PC-3 (cell line): ENCODE measurements around the gene CCKAR. TPM values are rescaled to one million over a fixed set of nuclear protein-coding genes. Genes with fewer than 3 reads are reported as not detected.

Source experiments
- ATAC-seq: fragments of 200-7000 bp; cut with Tn5 transposase; 2 replicates; pipeline ENCODE4 v1.9.1; 2020; ENCODE audit warnings: mild to moderate bottlenecking, moderate library complexity
- BruUV-seq: library from RNA; stranded (reverse); fragments of 400-500 nt; replicated peaks from 2 replicates; lab custom pipeline; 2021; lab: Mats Ljungman, UMichigan
- CTCF ChIA-PET: fragments of 300-600 bp; sonication (Branson Sonifier 250); formaldehyde crosslinking; loops from one replicate; lab custom pipeline; 2022; ENCODE audit warnings: antibody characterized with exemption; lab: Charles Lee
- POLR2A ChIA-PET: fragments of 300-600 bp; sonication (Branson Sonifier 250); formaldehyde crosslinking; loops from one replicate; lab custom pipeline; 2022; ENCODE audit warnings: antibody characterized with exemption; ENCODE audit not compliant: unreplicated experiment; lab: Charles Lee
- DNase-seq: peaks from one replicate; pipeline ENCODE4 v3.0.0-alpha.2; 2015
- H2AFZ ChIP-seq: fragments of 300-600 bp; sonication (generic); 2 replicates; pipeline ENCODE4 v1.6.0; 2016; ENCODE audit warnings: antibody characterized with exemption, low read length
- H3F3A ChIP-seq: fragments of 300-600 bp; sonication (generic); one replicate; pipeline ENCODE4 v1.6.0; 2017; ENCODE audit warnings: antibody characterized with exemption, low read length, control low read depth, mild to moderate bottlenecking; ENCODE audit not compliant: unreplicated experiment
- H3K27ac ChIP-seq: fragments of 300-600 bp; sonication (generic); 2 replicates; pipeline ENCODE4 v1.5.1; 2016; ENCODE audit warnings: mild to moderate bottlenecking, low read length
- H3K27me3 ChIP-seq: fragments of 300-600 bp; sonication (generic); 2 replicates; pipeline ENCODE4 v1.6.1; 2016; ENCODE audit warnings: low read length, mixed read lengths
- H3K36me3 ChIP-seq: fragments of 300-600 bp; sonication (generic); 2 replicates; pipeline ENCODE4 v1.6.1; 2016; ENCODE audit warnings: low read depth, mixed run types, low read length, mixed read lengths
- H3K4me1 ChIP-seq: fragments of 300-600 bp; sonication (generic); 2 replicates; pipeline ENCODE4 v1.5.1; 2016; ENCODE audit warnings: low read length; ENCODE audit not compliant: insufficient read depth
- H3K4me2 ChIP-seq: fragments of 300-600 bp; sonication (generic); 2 replicates; pipeline ENCODE4 v1.6.0; 2016; ENCODE audit warnings: low read length
- H3K4me3 ChIP-seq: fragments of 300-600 bp; sonication (generic); 2 replicates; pipeline ENCODE4 v1.5.1; 2016; ENCODE audit warnings: mild to moderate bottlenecking, low read length, mixed read lengths
- H3K79me2 ChIP-seq: fragments of 300-600 bp; sonication (generic); 2 replicates; pipeline ENCODE4 v1.6.1; 2017; ENCODE audit warnings: low read length, mixed read lengths
- H3K9ac ChIP-seq: fragments of 300-600 bp; sonication (generic); 2 replicates; pipeline ENCODE4 v1.6.0; 2016; ENCODE audit warnings: mild to moderate bottlenecking, low read length
- H3K9me2 ChIP-seq: fragments of 300-600 bp; sonication (generic); replicated peaks from 2 replicates; pipeline ENCODE4 v1.6.1; 2016; ENCODE audit warnings: mixed run types, low read length, mixed read lengths
- H3K9me3 ChIP-seq: fragments of 300-600 bp; sonication (generic); 2 replicates; pipeline ENCODE4 v1.6.1; 2016; ENCODE audit warnings: low read length, mixed read lengths
- H4K20me1 ChIP-seq: fragments of 300-600 bp; sonication (generic); 2 replicates; pipeline ENCODE4 v1.6.1; 2016; ENCODE audit warnings: low read length, mixed read lengths
- EZH2 ChIP-seq: fragments of 300-600 bp; sonication (generic); IDR thresholded peaks from one replicate; pipeline ENCODE4 v1.6.1; 2017; ENCODE audit warnings: antibody characterized with exemption, mild to moderate bottlenecking, low read length; ENCODE audit not compliant: unreplicated experiment
- EZH2phosphoT487 ChIP-seq: fragments of 300-600 bp; sonication (generic); IDR thresholded peaks from 2 replicates; pipeline ENCODE4 v1.6.1; 2018; ENCODE audit warnings: mild to moderate bottlenecking, antibody characterized with exemption, low read length, borderline replicate concordance
- intact Hi-C: fragments of 100-400 bp; cut with micrococcal nuclease; formaldehyde crosslinking; loops from 2 replicates; pipeline ENCODE4 v1.9.0; 2023
- total RNA-seq: library from RNA; depleted of rRNA; stranded (reverse); fragments of >200 nt; gene quantifications from 2 replicates; pipeline ENCODE4 v1.2.3, GENCODE V29; 2014
- TF ChIP-seq, protein P1 (sequence below): fragments of 300-600 bp; sonication (generic); conservative IDR thresholded peaks from 2 replicates; pipeline ENCODE4 v1.5.1; 2017; ENCODE audit warnings: antibody characterized with exemption, low read depth, mild to moderate bottlenecking, low read length

The CCKAR gene
- total RNA-seq, 1 experiment from 2014 or later = not detected

DNA sequence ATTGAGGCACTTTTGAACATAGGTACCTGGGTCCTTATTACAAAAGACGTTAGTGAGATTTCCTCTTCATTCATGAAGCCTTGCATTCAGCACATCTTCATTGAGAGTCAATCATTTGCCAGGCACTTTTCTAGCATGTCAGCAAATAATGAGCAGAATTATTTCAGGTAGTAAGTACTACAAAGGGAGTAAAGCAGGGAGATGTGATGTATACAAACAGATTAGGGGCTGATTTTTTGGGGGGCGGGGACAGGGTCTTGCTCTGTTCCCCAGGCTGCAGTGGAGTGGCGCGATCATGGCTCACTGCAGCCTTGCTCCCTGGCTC, 638 bp upstream of the CCKAR start:
- no TSS peak for BruUV-seq
- ChIA-PET POLR2A (no interaction called here), CTCF (no interaction called here)
- H3K4me1 ChIP-seq = no peaks in the 10 kb centered on the region
- no peaks in the 10 kb centered on the region for H3K9me2 ChIP-seq
- no peak overlapping the region for H3K9ac ChIP-seq
- no peaks in the 10 kb centered on the region for H3K79me2 ChIP-seq
- ATAC-seq (no peak), DNase-seq (no peak)
- no peak overlapping the region for H3K27ac ChIP-seq
- H3K36me3 ChIP-seq = no peaks in the 10 kb centered on the region
- no peak overlapping the region for H3K4me2 ChIP-seq
- TF ChIP-seq EZH2phosphoT487 (no peak), EZH2 (no peak)
- TF ChIP-seq, protein P1, sequence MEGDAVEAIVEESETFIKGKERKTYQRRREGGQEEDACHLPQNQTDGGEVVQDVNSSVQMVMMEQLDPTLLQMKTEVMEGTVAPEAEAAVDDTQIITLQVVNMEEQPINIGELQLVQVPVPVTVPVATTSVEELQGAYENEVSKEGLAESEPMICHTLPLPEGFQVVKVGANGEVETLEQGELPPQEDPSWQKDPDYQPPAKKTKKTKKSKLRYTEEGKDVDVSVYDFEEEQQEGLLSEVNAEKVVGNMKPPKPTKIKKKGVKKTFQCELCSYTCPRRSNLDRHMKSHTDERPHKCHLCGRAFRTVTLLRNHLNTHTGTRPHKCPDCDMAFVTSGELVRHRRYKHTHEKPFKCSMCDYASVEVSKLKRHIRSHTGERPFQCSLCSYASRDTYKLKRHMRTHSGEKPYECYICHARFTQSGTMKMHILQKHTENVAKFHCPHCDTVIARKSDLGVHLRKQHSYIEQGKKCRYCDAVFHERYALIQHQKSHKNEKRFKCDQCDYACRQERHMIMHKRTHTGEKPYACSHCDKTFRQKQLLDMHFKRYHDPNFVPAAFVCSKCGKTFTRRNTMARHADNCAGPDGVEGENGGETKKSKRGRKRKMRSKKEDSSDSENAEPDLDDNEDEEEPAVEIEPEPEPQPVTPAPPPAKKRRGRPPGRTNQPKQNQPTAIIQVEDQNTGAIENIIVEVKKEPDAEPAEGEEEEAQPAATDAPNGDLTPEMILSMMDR = no peak
- H3K27me3 ChIP-seq = peaks cover 9% of the 10 kb centered on the region; the same call in 1 of the 2 replicates
- intact Hi-C loops = no loop called here
- no peaks in the 10 kb centered on the region for H4K20me1 ChIP-seq
- H2AFZ ChIP-seq = no peak overlapping the region
- H3F3A ChIP-seq = no peaks in the 10 kb centered on the region
- no peaks in the 10 kb centered on the region for H3K9me3 ChIP-seq
- no peak overlapping the region for H3K4me3 ChIP-seq

GRCh38 chr4:26489101-26489985, 941 bp downstream of the CCKAR start:
- H3K36me3 ChIP-seq = no peaks in the 10 kb centered on the region
- H3K9me2 ChIP-seq = no peaks in the 10 kb centered on the region
- BruUV-seq = no TSS peak
- intact Hi-C loops = no loop called here
- POLR2A ChIA-PET = no interaction called here
- H3K9me3 ChIP-seq = no peaks in the 10 kb centered on the region
- no peaks in the 10 kb centered on the region for H3K79me2 ChIP-seq
- no peak overlapping the region for H3K27ac ChIP-seq
- H3K27me3 ChIP-seq = peaks cover 9% of the 10 kb centered on the region; the same call in 1 of the 2 replicates
- no peaks in the 10 kb centered on the region for H4K20me1 ChIP-seq
- no peaks in the 10 kb centered on the region for H3F3A ChIP-seq
- CTCF ChIA-PET = no interaction called here
- no peak overlapping the region for H3K9ac ChIP-seq
- no peaks in the 10 kb centered on the region for H3K4me1 ChIP-seq
- no peak for ATAC-seq
- H3K4me3 ChIP-seq = no peak overlapping the region
- TF ChIP-seq EZH2 (no peak), EZH2phosphoT487 (no peak)
- TF ChIP-seq, protein P1 = no peak
- H3K4me2 ChIP-seq = no peak overlapping the region
- no peak for DNase-seq
- H2AFZ ChIP-seq = no peak overlapping the region

- Histone ChIP-seq H3K4me3 (no peak overlapping the region), H3K9me2 (no peaks in the 10 kb centered on the region), H3K27ac (no peak overlapping the region), H3K4me2 (no peak overlapping the region), H3K27me3 (peaks cover 9% of the 10 kb centered on the region; the same call in 1 of the 2 replicates), H3F3A (no peaks in the 10 kb centered on the region), H4K20me1 (no peaks in the 10 kb centered on the region), H3K9me3 (no peaks in the 10 kb centered on the region), H3K4me1 (no peaks in the 10 kb centered on the region), H2AFZ (no peak overlapping the region), H3K9ac (no peak overlapping the region), H3K36me3 (no peaks in the 10 kb centered on the region), H3K79me2 (no peaks in the 10 kb centered on the region)
- BruUV-seq = no TSS peak
- ChIA-PET POLR2A (no interaction called here), CTCF (no interaction called here)
- ATAC-seq (no peak), DNase-seq (no peak)
- intact Hi-C loops = no loop called here
- TF ChIP-seq EZH2phosphoT487 (no peak), EZH2 (no peak)
- TF ChIP-seq, protein P1 = no peak
Observed at GRCh38 chr4:26485684-26486083, 4.6 kb downstream of the CCKAR start.
